ENCODE results near the gene VPS35L. TPM values are rescaled to one million over a fixed set of nuclear protein-coding genes. Genes with fewer than 3 reads are reported as not detected.

The VPS35L gene
- total and polyA plus RNA-seq, 2 of the 13 experiments (the other 11 are each of a cell fraction or from before 2014, with no cell fraction given) = 1.4 to 1.6 TPM

GRCh38 chr16:19717741-19718623 is 162.5 kb downstream of the VPS35L start, which contains the start of the genes IQCK and KNOP1 (continued):
- TF ChIP-seq ZBTB14 (CRISPR knock-in tag; IDR thresholded peaks at IDR 0.05) (no peak), JARID2 (CRISPR knock-in tag; IDR thresholded peaks at IDR 0.05; ENCODE audit: insufficient replicate concordance) (no peak), E2F2 (CRISPR knock-in tag; IDR thresholded peaks at IDR 0.05; ENCODE audit: borderline replicate concordance) (peak; percentile 97), TRIM24 (CRISPR knock-in tag; IDR thresholded peaks at IDR 0.05) (no peak), ZNF629 (CRISPR knock-in tag; conservative IDR thresholded peaks at IDR 0.05) (no peak; the same call in 1 of the 2 replicates), NONO (IDR thresholded peaks at IDR 0.05) (no peak), NONO (CRISPR knock-in tag; conservative IDR thresholded peaks at IDR 0.05) (peak; percentile 90), PATZ1 (CRISPR knock-in tag; IDR thresholded peaks at IDR 0.05) (peak; percentile 75), PRDM15 (CRISPR knock-in tag; IDR thresholded peaks at IDR 0.05) (peak; percentile 30; the same call in 1 of the 2 replicates), ZNF407 (CRISPR knock-in tag; IDR thresholded peaks at IDR 0.05; ENCODE audit: not compliant biosample characterization) (peak; percentile 90)

Measured in HepG2 (cell line).